Measurements from ENCODE around the gene BAIAP3. TPM values are rescaled to one million over a fixed set of nuclear protein-coding genes. Genes with fewer than 3 reads are reported as not detected.

Gene BAIAP3
- total and polyA plus RNA-seq, 4 donors: 4.5 to 46.6 (median 11.9) TPM

DNA sequence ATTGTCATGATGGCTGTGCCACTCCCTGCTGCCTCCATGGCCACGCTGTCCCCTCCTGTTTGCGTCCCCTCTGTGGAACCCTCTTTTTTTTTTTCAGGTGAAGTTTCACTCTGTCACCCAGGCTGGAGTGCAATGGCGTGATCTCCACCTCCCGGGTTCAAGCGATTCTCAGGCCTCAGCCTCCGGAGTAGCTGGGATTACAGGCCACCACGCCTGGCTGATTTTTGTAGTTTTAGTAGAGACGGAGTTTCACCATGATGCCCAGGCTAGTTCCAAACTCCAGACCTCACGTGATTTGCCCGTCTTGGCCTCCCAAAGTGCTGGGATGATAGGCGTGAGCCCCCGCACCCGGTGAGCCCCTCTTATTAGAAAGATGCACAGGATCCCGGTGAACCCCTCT lies 35.0 kb upstream of the BAIAP3 start:
- DNase-seq: no peak
- Histone ChIP-seq H3K27me3 (ENCODE audit: control insufficient read depth in 3 of 3, insufficient read depth in 3 of 3, low read length in 2 of 3) (peaks cover 0 to 19% (median 12%) of the 10 kb centered on the region in 3 donors), H3K27ac (ENCODE audit: low read depth in 1 of 2, low read length in 1 of 2) (no peak overlapping the region)

DNA sequence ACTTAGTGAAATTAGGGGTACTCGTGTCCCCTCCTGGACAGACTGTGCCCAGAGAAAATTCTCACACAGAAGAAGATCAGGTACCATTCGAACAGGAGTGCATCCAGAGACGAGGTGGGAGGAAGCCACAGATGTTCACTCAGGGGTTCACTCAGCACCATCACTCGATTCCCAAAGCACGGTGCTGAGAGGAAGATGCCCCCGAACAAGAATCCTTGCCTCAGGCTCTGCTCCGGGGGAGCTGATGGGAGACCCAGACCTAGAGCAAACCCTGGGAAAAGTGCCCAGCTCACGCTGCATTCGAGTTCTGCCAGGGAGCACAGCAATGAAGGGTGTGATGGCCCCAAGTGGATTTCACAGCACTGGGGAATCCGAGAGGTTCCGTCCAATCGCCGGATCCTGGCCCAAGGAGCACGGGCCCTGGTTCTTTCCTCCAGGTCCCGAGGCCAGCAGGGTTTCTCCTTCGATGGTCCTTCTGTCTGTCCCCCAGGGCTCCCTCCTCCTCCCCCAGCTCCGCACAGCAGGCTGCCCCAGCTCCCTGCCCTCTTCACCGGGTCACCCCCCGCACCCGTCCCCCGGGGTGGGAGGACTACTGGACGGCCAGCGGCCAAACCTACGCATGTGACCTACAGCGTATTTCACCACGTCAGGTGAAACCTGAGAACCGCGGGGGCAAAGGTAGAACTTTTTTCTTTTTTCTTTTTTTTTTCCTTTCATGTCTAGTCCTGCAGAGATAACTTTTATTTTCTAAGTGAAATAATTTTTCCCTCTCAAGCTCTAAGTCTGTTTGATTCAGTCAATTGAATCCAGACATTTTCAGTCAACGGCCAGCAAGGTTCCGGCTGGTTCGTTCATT lies 34.2 kb upstream of the BAIAP3 start:
- DNase-seq (no peak), ATAC-seq (ENCODE audit: insufficient read depth, low FRiP score) (no peak)
- WGBS, 2 donors: 64 to 80% methylated on average over 29 to 31 of the region's 31 CpGs
- H3K9me3 ChIP-seq (ENCODE audit: control insufficient read depth in 4 of 4, insufficient read depth in 3 of 4, low read length in 3 of 4): no peaks in the 10 kb centered on the region
- TF ChIP-seq, protein P1, sequence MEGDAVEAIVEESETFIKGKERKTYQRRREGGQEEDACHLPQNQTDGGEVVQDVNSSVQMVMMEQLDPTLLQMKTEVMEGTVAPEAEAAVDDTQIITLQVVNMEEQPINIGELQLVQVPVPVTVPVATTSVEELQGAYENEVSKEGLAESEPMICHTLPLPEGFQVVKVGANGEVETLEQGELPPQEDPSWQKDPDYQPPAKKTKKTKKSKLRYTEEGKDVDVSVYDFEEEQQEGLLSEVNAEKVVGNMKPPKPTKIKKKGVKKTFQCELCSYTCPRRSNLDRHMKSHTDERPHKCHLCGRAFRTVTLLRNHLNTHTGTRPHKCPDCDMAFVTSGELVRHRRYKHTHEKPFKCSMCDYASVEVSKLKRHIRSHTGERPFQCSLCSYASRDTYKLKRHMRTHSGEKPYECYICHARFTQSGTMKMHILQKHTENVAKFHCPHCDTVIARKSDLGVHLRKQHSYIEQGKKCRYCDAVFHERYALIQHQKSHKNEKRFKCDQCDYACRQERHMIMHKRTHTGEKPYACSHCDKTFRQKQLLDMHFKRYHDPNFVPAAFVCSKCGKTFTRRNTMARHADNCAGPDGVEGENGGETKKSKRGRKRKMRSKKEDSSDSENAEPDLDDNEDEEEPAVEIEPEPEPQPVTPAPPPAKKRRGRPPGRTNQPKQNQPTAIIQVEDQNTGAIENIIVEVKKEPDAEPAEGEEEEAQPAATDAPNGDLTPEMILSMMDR (IDR thresholded peaks at IDR 0.05; ENCODE audit: control extremely low read depth, extremely low read depth): no peak
- H3K27ac ChIP-seq (ENCODE audit: low read depth in 1 of 2, low read length in 1 of 2): no peak overlapping the region
- H3K36me3 ChIP-seq (ENCODE audit: control insufficient read depth in 4 of 4, insufficient read depth in 4 of 4, low read length in 4 of 4): no peaks in the 10 kb centered on the region
- no peak overlapping the region for H3K4me3 ChIP-seq
- no peak overlapping the region for H3K9ac ChIP-seq (ENCODE audit: insufficient read depth in 1 of 2, low read length in 2 of 2)
- peaks cover 0 to 7% (median 0%) of the 10 kb centered on the region in 5 donors for H3K4me1 ChIP-seq (ENCODE audit: control insufficient read depth in 5 of 5, insufficient read depth in 5 of 5, low read length in 5 of 5)
- peaks cover 0 to 18% (median 12%) of the 10 kb centered on the region in 3 donors for H3K27me3 ChIP-seq (ENCODE audit: control insufficient read depth in 3 of 3, insufficient read depth in 3 of 3, low read length in 2 of 3)

More for the DNA sequence above, 35.0 kb upstream of the BAIAP3 start:
- Histone ChIP-seq H3K36me3 (ENCODE audit: control insufficient read depth in 4 of 4, insufficient read depth in 4 of 4, low read length in 4 of 4) (no peaks in the 10 kb centered on the region), H3K9ac (ENCODE audit: insufficient read depth in 1 of 2, low read length in 2 of 2) (no peak overlapping the region), H3K9me3 (ENCODE audit: control insufficient read depth in 4 of 4, insufficient read depth in 3 of 4, low read length in 3 of 4) (no peaks in the 10 kb centered on the region), H3K4me3 (no peak overlapping the region), H3K4me1 (ENCODE audit: control insufficient read depth in 5 of 5, insufficient read depth in 5 of 5, low read length in 5 of 5) (peaks cover 0 to 5% (median 0%) of the 10 kb centered on the region in 5 donors)
- WGBS, 2 donors: 93 to 97% methylated on average over 14 of the region's 14 CpGs
- TF ChIP-seq, protein P1 (IDR thresholded peaks at IDR 0.05; ENCODE audit: control extremely low read depth, extremely low read depth): no peak
- ATAC-seq (ENCODE audit: insufficient read depth, low FRiP score): no peak

DNA sequence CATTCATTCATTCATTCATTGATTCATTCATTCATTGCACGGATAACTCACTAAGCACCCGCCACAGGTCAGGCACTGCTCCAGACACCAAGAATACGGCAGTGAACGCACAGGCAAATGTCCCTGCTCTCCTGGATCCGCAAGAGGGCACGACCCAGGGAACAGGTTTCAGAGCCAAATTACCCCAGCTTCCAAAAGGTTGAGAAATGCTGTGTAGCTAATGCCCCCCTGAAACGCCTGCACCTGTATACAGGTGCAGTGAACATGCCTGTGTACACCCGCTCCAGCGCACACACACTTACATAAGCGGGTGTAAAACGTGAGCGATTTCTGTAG lies 33.6 kb upstream of the BAIAP3 start:
- no peak for DNase-seq
- ATAC-seq (ENCODE audit: insufficient read depth, low FRiP score): no peak
- H3K4me3 ChIP-seq: no peak overlapping the region
- H3K27ac ChIP-seq (ENCODE audit: low read depth in 1 of 2, low read length in 1 of 2): no peak overlapping the region
- no peaks in the 10 kb centered on the region for H3K36me3 ChIP-seq (ENCODE audit: control insufficient read depth in 4 of 4, insufficient read depth in 4 of 4, low read length in 4 of 4)
- peaks cover 0 to 16% (median 12%) of the 10 kb centered on the region in 3 donors for H3K27me3 ChIP-seq (ENCODE audit: control insufficient read depth in 3 of 3, insufficient read depth in 3 of 3, low read length in 2 of 3)
- H3K4me1 ChIP-seq (ENCODE audit: control insufficient read depth in 5 of 5, insufficient read depth in 5 of 5, low read length in 5 of 5): peaks cover 0 to 7% (median 0%) of the 10 kb centered on the region in 5 donors
- TF ChIP-seq, protein P1 (IDR thresholded peaks at IDR 0.05; ENCODE audit: control extremely low read depth, extremely low read depth): no peak
- no peaks in the 10 kb centered on the region for H3K9me3 ChIP-seq (ENCODE audit: control insufficient read depth in 4 of 4, insufficient read depth in 3 of 4, low read length in 3 of 4)
- 75 to 85% methylated on average over 12 of the region's 12 CpGs for WGBS, 2 donors
- no peak overlapping the region for H3K9ac ChIP-seq (ENCODE audit: insufficient read depth in 1 of 2, low read length in 2 of 2)
